Glutamatergic neuron (in vitro differentiated cells): ENCODE results near the gene CNNM1. TPM values are rescaled to one million over a fixed set of nuclear protein-coding genes. Genes with fewer than 3 reads are reported as not detected.

Experiments used
- DNase-seq: peaks from one replicate; pipeline ENCODE4 v3.0.0; 2022
- H3K27ac Mint-ChIP-seq: one replicate; pipeline ENCODE4 v1.8.0; 2020; ENCODE audit warnings: mild to moderate bottlenecking, mixed read lengths, inconsistent platforms; ENCODE audit not compliant: unreplicated experiment
- H3K27me3 Mint-ChIP-seq: one replicate; pipeline ENCODE4 v1.8.0; 2020; ENCODE audit warnings: mild to moderate bottlenecking, moderate library complexity, mixed read lengths, inconsistent platforms; ENCODE audit not compliant: unreplicated experiment
- H3K36me3 Mint-ChIP-seq: one replicate; pipeline ENCODE4 v1.8.0; 2020; ENCODE audit warnings: mild to moderate bottlenecking, mixed read lengths, inconsistent platforms; ENCODE audit not compliant: unreplicated experiment
- H3K4me1 Mint-ChIP-seq: one replicate; pipeline ENCODE4 v1.8.0; 2020; ENCODE audit warnings: mild to moderate bottlenecking, low read depth, mixed read lengths, inconsistent platforms; ENCODE audit not compliant: unreplicated experiment
- H3K4me3 Mint-ChIP-seq: one replicate; pipeline ENCODE4 v1.8.0; 2020; ENCODE audit warnings: mild to moderate bottlenecking, mixed read lengths, inconsistent platforms; ENCODE audit not compliant: unreplicated experiment
- H3K9me3 Mint-ChIP-seq: one replicate; pipeline ENCODE4 v1.8.0; 2020; ENCODE audit warnings: mild to moderate bottlenecking, moderate library complexity, mixed read lengths, inconsistent platforms; ENCODE audit not compliant: unreplicated experiment
- CTCF ChIP-seq: fragments of 200-600 bp; sonication (generic); IDR thresholded peaks from one replicate; pipeline ENCODE4 v1.5.0; 2021; ENCODE audit not compliant: partially characterized antibody, unreplicated experiment
- total RNA-seq: library from RNA; stranded (reverse); fragmentation: NEBNext Ultra II Directional; extraction: Animal tissue kit (Norgen Biotek cat#: 25700); gene quantifications from one replicate; pipeline ENCODE4 v1.2.1, GENCODE V29; 2021; ENCODE audit not compliant: unreplicated experiment

CNNM1 gene
- total RNA-seq, 1 donor from 2014 or later: 0.10 TPM

- Mint-ChIP-seq H3K4me3 (no peak overlapping the region), H3K4me1 (peaks cover 5% of the 10 kb centered on the region), H3K36me3 (no peaks in the 10 kb centered on the region), H3K27me3 (peaks cover 8% of the 10 kb centered on the region), H3K27ac (no peak overlapping the region), H3K9me3 (peaks cover 6% of the 10 kb centered on the region)
- no peak for TF ChIP-seq CTCF
- no peak for DNase-seq
Measured at GRCh38 chr10:99427566-99428190, 98.5 kb downstream of the CNNM1 start.

DNA sequence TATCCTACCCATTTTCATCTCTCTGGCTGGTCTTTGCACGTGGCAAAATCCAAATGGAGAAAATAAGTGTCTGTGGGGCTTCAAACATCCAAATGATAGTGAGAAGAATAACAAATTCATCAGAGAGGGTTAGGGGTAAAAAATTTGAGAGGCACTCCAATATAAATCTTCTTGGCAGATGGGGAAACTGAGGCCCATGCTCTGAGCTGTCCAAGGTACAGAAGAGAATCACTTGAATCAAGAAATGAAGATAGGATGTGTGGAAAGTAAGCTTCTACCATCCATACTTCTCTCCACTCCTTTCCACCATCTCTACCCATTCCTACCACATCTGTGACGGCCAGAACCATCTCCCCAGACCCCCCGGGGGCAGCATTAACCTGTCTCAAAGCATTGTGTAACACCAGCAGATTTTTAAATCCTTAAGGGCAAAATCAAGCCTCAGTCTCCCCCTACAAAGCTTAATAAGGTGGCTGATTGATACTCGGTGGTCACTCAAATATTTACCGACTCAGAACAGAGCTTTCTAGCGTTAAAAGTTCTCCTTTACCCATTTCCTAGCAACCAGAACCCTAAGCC is 100.5 kb downstream of the CNNM1 start:
- Mint-ChIP-seq H3K9me3 (peaks cover 6% of the 10 kb centered on the region), H3K36me3 (no peaks in the 10 kb centered on the region), H3K27ac (no peak overlapping the region), H3K27me3 (peaks cover 8% of the 10 kb centered on the region), H3K4me1 (peaks cover 5% of the 10 kb centered on the region), H3K4me3 (peak overlapping the region; percentile 95)
- no peak for DNase-seq
- no peak for TF ChIP-seq CTCF

GRCh38 chr10:99430116-99430450 is 100.9 kb downstream of the CNNM1 start:
- Mint-ChIP-seq H3K27me3 (peaks cover 8% of the 10 kb centered on the region), H3K27ac (peak overlapping the region; percentile 83), H3K9me3 (peaks cover 6% of the 10 kb centered on the region), H3K36me3 (no peaks in the 10 kb centered on the region), H3K4me1 (peaks cover 5% of the 10 kb centered on the region), H3K4me3 (peak overlapping the region; percentile 95)
- no peak for TF ChIP-seq CTCF
- DNase-seq: peak; percentile 19

DNA sequence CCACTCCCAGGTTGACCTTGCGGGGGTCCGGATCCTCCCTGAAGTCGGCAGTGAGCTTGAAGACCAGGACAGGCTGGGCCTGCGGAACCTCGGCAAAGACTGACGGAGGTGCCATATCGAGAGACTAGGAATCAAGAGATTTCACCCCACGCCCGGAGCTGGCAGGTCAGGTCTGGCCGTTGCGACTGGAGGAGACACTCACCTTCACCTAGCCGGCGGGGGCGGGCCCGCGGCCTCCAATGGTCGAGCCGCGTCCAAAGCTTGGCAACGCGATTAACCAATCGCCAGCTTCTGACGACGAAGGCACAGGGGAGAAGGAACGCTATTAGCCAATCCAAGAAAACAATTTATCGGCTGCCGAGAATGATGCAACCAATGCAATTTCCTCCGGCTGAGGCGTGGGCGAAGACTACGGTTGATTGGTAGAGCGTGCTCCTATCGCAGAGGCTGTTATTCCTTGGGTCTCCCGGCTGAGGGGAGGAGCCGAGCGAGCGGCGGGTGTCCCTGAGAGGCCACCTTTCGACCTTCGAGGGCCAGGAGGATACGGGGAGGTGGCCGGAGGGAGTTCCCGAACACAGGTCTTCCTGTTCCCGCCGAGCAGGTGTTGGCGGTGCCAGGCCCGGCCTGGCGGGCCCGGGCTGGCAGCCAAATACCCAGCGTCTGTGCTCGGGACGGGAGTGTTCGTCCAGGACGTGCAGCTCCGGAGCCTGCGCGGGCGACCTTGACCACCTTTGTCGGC is 101.5 kb downstream of the CNNM1 start, which contains the start of gene GOT1:
TSS of gene GOT1 (minus strand) at position 174 of the 739 bp plus-strand sequence. CDS start at position 115, 59 bp downstream.
- H3K9me3 Mint-ChIP-seq: peaks cover 6% of the 10 kb centered on the region
- DNase-seq: peak; percentile 88
- peak within 1 kb of the TSS; percentile 95 for H3K4me3 Mint-ChIP-seq
- H3K27ac Mint-ChIP-seq: peak within 1 kb of the TSS; percentile 97
- H3K36me3 Mint-ChIP-seq: no peaks in the 10 kb centered on the region
- H3K4me1 Mint-ChIP-seq: peaks cover 5% of the 10 kb centered on the region
- H3K27me3 Mint-ChIP-seq: peaks cover 8% of the 10 kb centered on the region
- TF ChIP-seq CTCF: no peak

- H3K4me1 Mint-ChIP-seq: peaks cover 5% of the 10 kb centered on the region
- TF ChIP-seq CTCF: no peak
- H3K4me3 Mint-ChIP-seq: peak overlapping the region; percentile 95
- peak; percentile 45 for DNase-seq
- H3K27ac Mint-ChIP-seq: peak overlapping the region; percentile 97
- peaks cover 8% of the 10 kb centered on the region for H3K27me3 Mint-ChIP-seq
- H3K36me3 Mint-ChIP-seq: no peaks in the 10 kb centered on the region
- peaks cover 6% of the 10 kb centered on the region for H3K9me3 Mint-ChIP-seq
Measured at GRCh38 chr10:99431190-99431760, 102.1 kb downstream of the CNNM1 start.
